Activated CD8-positive, alpha-beta memory T cell treated with anti-CD3 and anti-CD28 coated beads, Interleukin-2, amount 50 U/mL, for 24 hours (primary cell): ENCODE results near the gene CHD3.

Source experiments
- DNase-seq: peaks from one replicate; pipeline ENCODE4 v3.0.0-alpha.2; 2020; ENCODE audit errors: extremely low read depth

CHD3 gene

DNA sequence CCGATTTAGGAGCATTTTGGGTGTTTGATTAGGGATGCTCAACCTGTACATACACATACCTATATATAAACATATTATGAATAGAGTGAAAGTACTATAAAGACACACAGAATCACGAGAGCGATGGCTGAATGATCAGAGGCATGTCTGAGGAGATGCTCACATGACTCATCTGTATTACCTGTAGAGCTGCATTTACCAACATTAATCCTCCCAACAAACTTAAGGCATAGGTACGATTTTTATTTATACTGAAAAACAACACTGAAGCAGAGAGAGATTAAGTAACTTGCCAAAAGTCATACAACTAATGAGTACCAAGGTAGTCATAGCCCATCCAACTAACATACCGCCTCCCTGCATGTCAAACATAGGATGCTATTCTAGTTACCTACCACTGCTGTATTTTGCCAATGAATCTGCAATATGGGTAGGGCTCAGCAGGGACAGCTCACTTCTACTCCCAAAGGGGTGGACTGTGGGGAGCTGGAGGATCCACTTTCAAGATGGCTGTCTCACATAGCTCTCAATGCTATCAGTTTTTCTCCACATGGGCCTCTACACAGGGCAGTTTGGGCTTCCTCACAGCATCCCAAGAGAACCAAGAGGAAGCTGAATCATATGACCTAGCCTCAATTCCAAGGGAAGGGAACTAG, 23.5 kb upstream of the CHD3 start:
- DNase-seq, result no peak

DNA sequence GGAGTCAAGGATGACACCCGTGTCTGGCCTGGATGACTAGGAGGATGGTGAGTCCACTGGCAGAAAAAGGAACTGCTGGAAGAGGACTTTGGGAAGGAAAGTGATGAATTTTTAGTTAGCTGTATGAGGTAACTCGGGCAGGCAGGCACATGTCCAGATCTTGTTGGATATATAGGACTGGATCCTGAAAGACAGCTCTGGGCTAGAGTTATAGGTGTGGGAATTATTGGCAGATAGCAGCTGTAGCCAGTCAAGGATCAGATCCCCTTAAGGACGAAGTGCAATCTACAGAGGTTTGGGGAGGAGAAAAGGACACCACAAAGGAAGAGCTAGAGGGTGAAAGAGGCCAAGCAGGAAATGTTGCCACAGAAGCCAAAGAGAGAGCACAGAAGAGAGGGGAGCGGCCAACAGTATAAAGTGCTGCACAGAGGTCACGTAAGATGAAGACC, 20.7 kb upstream of the CHD3 start:
- no peak for DNase-seq

DNA sequence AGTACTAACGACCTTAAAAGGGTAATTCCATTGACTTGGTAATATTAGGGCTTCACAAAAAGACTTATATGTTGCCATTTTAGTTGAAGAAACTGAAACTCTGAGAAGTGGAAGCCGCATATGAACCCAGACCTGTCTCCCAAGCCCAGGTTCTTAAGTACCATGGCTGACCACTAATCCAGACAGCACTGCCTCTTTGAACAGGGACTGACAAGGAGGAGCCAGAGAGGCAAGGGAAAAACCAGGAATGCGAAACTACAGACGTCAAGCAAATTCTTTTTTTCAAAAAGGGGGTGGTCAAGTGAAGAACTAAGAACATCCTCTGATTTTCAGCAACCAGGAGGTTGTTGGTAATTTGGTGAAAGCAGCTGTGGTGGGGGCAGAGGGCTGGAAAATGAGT, 15.5 kb upstream of the CHD3 start:
- DNase-seq, result no peak

- no peak for DNase-seq
These were observed 12.7 kb upstream of the CHD3 start for GRCh38 chr17:7875804-7876370.

- DNase-seq, result no peak
These were observed 10.4 kb upstream of the CHD3 start for GRCh38 chr17:7878234-7878633.

- DNase-seq, result no peak
These were observed 8.3 kb upstream of the CHD3 start for GRCh38 chr17:7880076-7880868.

GRCh38 chr17:7881276-7882054, 7.1 kb upstream of the CHD3 start:
- DNase-seq, result no peak

- no peak for DNase-seq
These were observed 6.5 kb upstream of the CHD3 start for GRCh38 chr17:7882068-7882467.

GRCh38 chr17:7882629-7883028, 6.0 kb upstream of the CHD3 start:
- no peak for DNase-seq

DNA sequence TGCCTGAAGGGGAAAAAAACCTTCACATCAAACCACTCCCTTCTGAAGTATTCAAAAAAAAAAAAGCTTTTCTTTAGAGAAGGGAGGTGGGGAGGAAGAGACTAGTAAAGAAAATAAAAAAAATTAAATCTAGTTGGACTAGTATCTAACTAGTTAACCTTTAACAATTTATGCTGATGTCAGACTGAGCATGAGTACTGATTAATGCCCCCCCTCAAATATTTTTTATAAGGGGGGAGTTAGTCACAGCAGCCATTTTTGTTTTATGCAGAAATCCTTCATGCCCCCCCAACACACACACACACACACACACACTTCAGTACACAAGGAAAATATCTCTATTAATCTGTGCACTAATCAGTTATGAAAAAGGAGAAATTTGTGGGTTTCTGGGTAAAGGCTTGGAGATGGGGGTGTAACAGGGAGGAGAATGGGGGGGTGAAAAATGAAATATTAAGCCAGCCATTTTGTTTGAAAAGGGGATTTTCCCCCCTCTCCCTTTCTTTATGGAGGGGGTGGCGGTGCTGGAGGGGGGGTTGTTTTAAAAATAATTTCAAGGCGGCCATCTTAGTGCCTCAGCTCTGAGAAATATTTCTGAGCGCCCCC, 4.7 kb upstream of the CHD3 start:
- no peak for DNase-seq

- DNase-seq, result no peak
These were observed 3.8 kb upstream of the CHD3 start for GRCh38 chr17:7884581-7885366.

DNA sequence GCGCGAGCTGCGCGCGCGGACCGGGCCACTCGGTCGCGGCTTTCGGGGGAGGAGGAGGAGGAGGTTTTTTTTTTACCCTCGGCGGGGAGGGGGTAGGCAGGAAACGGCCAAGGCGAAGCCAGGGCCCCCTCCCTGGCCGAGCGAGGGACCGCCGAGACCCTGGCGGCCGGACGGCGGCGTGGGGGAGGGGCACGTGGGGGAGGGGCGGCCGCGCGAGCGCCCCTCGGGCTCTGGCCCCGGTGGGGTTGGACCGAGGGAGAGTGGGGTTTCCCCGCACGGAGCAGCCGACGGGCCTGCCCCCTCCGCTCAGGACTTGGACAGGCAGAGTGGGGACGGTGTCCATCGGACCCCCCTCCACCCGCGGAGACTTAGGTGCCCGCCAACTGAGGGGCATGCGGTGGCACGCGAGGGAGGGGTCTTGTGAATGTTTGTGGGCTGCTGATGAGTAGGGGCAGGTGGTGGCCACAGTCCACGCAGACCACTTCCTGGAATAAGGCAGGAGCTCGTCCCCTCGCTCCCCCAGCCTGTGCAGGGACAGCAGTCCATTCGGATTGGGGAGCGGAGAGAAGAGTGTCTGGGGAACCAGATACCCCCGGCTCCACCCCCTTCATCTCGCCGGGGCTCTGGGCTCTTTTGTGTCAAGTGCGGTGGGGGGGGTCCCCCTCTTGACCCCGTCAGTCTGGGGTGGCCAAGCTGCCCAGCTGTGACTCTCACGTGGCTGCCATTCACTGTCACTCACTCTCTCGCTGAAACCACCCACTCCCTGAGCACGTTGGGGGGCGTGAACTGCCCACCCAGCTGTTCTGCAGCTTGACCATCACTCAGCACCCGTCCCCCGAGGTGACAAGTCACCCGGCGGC, 3.0 kb upstream of the CHD3 start:
- no peak for DNase-seq

- no peak for DNase-seq
These were observed 2.2 kb upstream of the CHD3 start for GRCh38 chr17:7886227-7887037.

- DNase-seq, result no peak
These were observed 1.5 kb upstream of the CHD3 start for GRCh38 chr17:7887038-7887481.

DNA sequence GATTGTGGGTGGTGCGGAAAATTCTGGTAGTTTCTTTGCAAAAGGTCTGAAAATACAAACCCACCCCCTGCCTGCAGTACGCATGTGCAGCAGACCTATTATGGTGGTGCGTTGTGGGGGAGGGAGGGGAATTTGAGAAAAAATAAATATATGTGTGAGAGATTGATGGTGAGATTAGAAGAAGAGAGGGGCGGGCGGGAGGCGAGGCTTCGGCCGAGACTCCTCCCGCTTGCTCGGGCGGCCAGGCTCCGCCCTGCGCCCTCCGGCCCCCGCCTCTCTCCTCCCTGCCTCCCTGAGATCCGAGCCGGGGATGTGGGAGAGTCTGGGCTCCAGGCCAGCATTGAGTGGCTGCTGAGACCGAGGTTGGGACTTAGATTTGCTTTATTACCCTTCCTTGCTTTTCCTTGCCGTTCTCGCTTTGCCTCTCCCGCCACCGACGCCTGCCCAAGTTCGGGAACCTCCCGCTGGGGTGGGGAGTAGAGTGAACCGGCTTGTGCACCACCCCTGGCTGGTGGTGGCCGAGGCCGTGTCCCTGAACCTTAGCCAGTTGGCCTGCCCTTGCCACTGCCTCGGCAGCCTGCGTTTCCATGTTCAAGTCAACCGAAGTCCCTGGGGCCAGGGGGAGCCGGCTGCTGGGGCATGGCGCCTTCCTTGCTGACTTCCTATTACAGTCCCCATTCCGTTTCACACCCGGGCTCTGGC, 956 bp upstream of the CHD3 start:
- peak; percentile 79 for DNase-seq

DNA sequence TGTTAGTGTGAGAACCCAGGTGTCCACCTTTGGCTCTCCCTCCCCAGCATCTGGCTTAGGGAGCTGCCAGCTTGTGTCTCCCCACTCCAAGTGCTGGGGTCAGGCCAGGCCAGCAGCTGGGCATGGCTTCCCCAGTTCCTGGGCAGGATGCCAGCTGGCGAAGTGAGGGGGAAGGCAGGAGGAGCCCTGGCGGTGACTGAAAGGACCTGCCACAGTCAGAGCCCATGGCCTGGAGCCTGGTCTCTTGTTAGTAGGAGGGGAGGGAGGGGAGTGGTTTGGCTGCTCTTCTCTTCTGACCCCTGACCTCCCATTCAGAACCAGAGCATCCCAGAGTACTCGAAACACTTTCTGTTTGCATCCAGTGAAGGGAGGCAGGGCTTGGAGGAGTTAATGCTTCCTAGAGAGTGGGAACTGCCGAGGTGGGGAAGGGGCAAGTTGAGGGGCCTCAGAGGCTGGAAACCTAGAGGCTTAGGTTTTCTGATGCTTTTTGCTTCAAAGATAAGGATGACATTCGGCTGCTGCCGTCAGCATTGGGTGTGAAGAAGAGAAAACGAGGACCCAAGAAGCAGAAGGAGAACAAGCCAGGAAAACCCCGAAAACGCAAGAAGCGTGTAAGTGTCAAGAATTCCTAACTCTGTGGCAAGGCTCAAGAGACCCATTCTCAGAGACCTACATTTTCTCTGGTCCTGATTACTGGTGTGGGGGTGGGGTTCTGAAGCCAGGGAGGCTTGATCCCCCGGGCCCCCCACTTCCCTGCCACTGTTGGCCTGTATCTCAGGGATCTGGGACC, 772 bp downstream of the CHD3 start:
- no peak for DNase-seq

- DNase-seq, result no peak
These were observed 4.7 kb downstream of the CHD3 start for GRCh38 chr17:7893187-7893880.
